Endodermal cell (in vitro differentiated cells): ENCODE data around the gene NDUFAF5. TPM values are rescaled to one million over a fixed set of nuclear protein-coding genes. Genes with fewer than 3 reads are reported as not detected.

Source experiments
- DNase-seq: peaks from one replicate; pipeline ENCODE4 v3.0.0-alpha.2; 2017
- H3K27ac ChIP-seq: 2 replicates; pipeline ENCODE4 v1.5.1; 2013; ENCODE audit warnings: mild to moderate bottlenecking, low read depth, low read length, moderate library complexity
- H3K27me3 ChIP-seq: 2 replicates; pipeline ENCODE4 v1.6.1; 2013; ENCODE audit warnings: mild to moderate bottlenecking, low read length, moderate library complexity; ENCODE audit not compliant: insufficient read depth, control insufficient read depth, poor library complexity, severe bottlenecking
- H3K36me3 ChIP-seq: 2 replicates; pipeline ENCODE4 v1.7.0; 2013; ENCODE audit warnings: mild to moderate bottlenecking, low read length, moderate library complexity; ENCODE audit not compliant: control insufficient read depth, insufficient read depth
- H3K4me1 ChIP-seq: one replicate; pipeline ENCODE4 v1.7.0; 2013; ENCODE audit warnings: low read length; ENCODE audit not compliant: control insufficient read depth, insufficient read depth
- H3K4me3 ChIP-seq: 2 replicates; pipeline ENCODE4 v1.5.1; 2013; ENCODE audit warnings: mild to moderate bottlenecking, low read length, moderate library complexity
- H3K9ac ChIP-seq: 2 replicates; pipeline ENCODE4 v1.6.1; 2013; ENCODE audit warnings: mild to moderate bottlenecking, low read length, moderate library complexity; ENCODE audit not compliant: poor library complexity, severe bottlenecking; ENCODE audit errors: extremely low read depth
- H3K9me3 ChIP-seq: 2 replicates; pipeline ENCODE4 v1.6.1; 2013; ENCODE audit warnings: mild to moderate bottlenecking, low read length, moderate library complexity; ENCODE audit not compliant: control insufficient read depth
- H3K27ac Mint-ChIP-seq: 2 replicates; pipeline ENCODE4 v1.8.0; 2020; ENCODE audit warnings: mixed read lengths
- H3K27me3 Mint-ChIP-seq: 2 replicates; pipeline ENCODE4 v1.8.0; 2021; ENCODE audit warnings: mild to moderate bottlenecking, mixed read lengths; ENCODE audit not compliant: insufficient read depth
- H3K36me3 Mint-ChIP-seq: 2 replicates; pipeline ENCODE4 v1.8.0; 2020; ENCODE audit warnings: low read depth, mixed read lengths
- H3K4me1 Mint-ChIP-seq: 2 replicates; pipeline ENCODE4 v1.8.0; 2020; ENCODE audit warnings: mixed read lengths
- H3K4me3 Mint-ChIP-seq: 2 replicates; pipeline ENCODE4 v1.8.0; 2020; ENCODE audit warnings: mild to moderate bottlenecking, moderate library complexity, mixed read lengths
- H3K9me3 Mint-ChIP-seq: 2 replicates; pipeline ENCODE4 v1.8.0; 2020; ENCODE audit warnings: mild to moderate bottlenecking, mixed read lengths
- CTCF ChIP-seq: fragments of 200-600 bp; sonication (generic); conservative IDR thresholded peaks from 2 replicates; pipeline ENCODE4 v1.5.0; 2021; ENCODE audit warnings: antibody characterized with exemption, mild to moderate bottlenecking
- WGBS, 2 experiments: methylation state at CpG; one replicate each; pipeline versions ENCODE4 v1.1.5 to v1.1.7; 2013; ENCODE audit warnings: missing lambda C conversion rate in 2 of 2, mixed read lengths in 1 of 2; ENCODE audit not compliant: insufficient coverage in 1 of 2, insufficient read length in 1 of 2; 5-methylcytosine and 5-hydroxymethylcytosine counted together
- total RNA-seq, 2 donors: library from RNA; stranded (reverse); fragmentation: NEBNext Ultra II Directional in 1 of 2; extraction: Animal tissue kit (Norgen Biotek cat#: 25700) in 1 of 2; gene quantifications; 2 replicates in 1 of 2; 3 replicates in 1 of 2; pipeline ENCODE4 v1.2.1, GENCODE V29; 2021

Gene NDUFAF5
- total RNA-seq, 2 donors from 2014 or later, result 32.9 to 33.5 TPM

- Mint-ChIP-seq H3K27me3 (no peaks in the 10 kb centered on the region), H3K9me3 (no peaks in the 10 kb centered on the region), H3K27ac (peak overlapping the region; percentile 98), H3K4me1 (peaks cover 17% of the 10 kb centered on the region), H3K36me3 (peaks cover 36% of the 10 kb centered on the region), H3K4me3 (peak overlapping the region; percentile 89)
- H3K36me3 ChIP-seq, result peaks cover 44% of the 10 kb centered on the region
- peak overlapping the region; percentile 79 for H3K9ac ChIP-seq
- H3K9me3 ChIP-seq, result no peaks in the 10 kb centered on the region
- WGBS, 2 experiments, result 0 to 1% methylated on average over 7 to 25 of the region's 26 CpGs
- TF ChIP-seq CTCF, result no peak
- DNase-seq, result no peak
- H3K4me3 ChIP-seq, result peak overlapping the region; percentile 100
- H3K27me3 ChIP-seq, result no peaks in the 10 kb centered on the region
- peak overlapping the region; percentile 69 for H3K27ac ChIP-seq
- H3K4me1 ChIP-seq, result no peaks in the 10 kb centered on the region
These were observed 446 bp upstream of the NDUFAF5 start for GRCh38 chr20:13784271-13784892.

GRCh38 chr20:13786143-13786828, 1.5 kb downstream of the NDUFAF5 start:
- peak overlapping the region; percentile 100 for H3K4me3 ChIP-seq
- DNase-seq, result no peak
- 81 to 84% methylated on average over 3 to 8 of the region's 8 CpGs for WGBS, 2 experiments
- H3K27ac ChIP-seq, result no peak overlapping the region
- Mint-ChIP-seq H3K27me3 (no peaks in the 10 kb centered on the region), H3K27ac (peak overlapping the region; percentile 84), H3K36me3 (peaks cover 41% of the 10 kb centered on the region), H3K9me3 (no peaks in the 10 kb centered on the region), H3K4me1 (peaks cover 17% of the 10 kb centered on the region), H3K4me3 (peak overlapping the region; percentile 89)
- no peaks in the 10 kb centered on the region for H3K9me3 ChIP-seq
- H3K27me3 ChIP-seq, result no peaks in the 10 kb centered on the region
- H3K36me3 ChIP-seq, result peaks cover 45% of the 10 kb centered on the region
- no peaks in the 10 kb centered on the region for H3K4me1 ChIP-seq
- peak overlapping the region; percentile 79 for H3K9ac ChIP-seq
- TF ChIP-seq CTCF, result no peak

- peak; percentile 83 for TF ChIP-seq CTCF
- Histone ChIP-seq H3K4me1 (no peaks in the 10 kb centered on the region), H3K9me3 (no peaks in the 10 kb centered on the region), H3K27me3 (no peaks in the 10 kb centered on the region), H3K27ac (no peak overlapping the region), H3K36me3 (peaks cover 48% of the 10 kb centered on the region), H3K9ac (no peak overlapping the region), H3K4me3 (no peak overlapping the region)
- DNase-seq, result peak; percentile 81
- no peak overlapping the region for H3K27ac Mint-ChIP-seq
- WGBS, 2 experiments, result 75% methylated on average over 1 of the region's 1 CpG; no CpG with 5 or more reads in 1 of the 2 experiments
- no peaks in the 10 kb centered on the region for H3K9me3 Mint-ChIP-seq
- no peaks in the 10 kb centered on the region for H3K27me3 Mint-ChIP-seq
- no peak overlapping the region for H3K4me3 Mint-ChIP-seq
- peaks cover 31% of the 10 kb centered on the region for H3K36me3 Mint-ChIP-seq
- H3K4me1 Mint-ChIP-seq, result peaks cover 17% of the 10 kb centered on the region
These were observed 3.5 kb downstream of the NDUFAF5 start for GRCh38 chr20:13788167-13788834.
